ENCODE results near the gene PDXK.

DNA sequence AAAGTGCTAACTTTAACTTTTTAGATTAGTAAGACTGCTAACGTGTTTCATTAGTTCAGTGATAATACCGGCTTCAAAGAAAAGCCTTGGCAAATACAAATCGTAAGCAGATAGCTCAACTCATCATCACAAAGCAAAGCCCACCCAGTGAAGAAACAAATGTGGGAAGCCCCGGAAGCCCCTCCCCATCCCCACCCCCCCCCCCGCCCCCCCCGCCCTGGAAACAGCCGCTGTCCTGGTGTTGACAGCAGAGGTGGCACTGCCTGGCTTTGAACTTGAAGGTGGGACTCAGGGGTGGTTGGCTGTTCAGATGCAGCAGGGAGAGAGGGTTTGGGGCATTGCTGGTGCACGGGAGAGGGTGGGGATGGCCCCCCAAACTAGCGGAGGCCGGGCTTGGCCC, 14.1 kb downstream of the PDXK start:
- TF ChIP-seq GABPA (IDR thresholded peaks at IDR 0.05; ENCODE audit: low read depth) (no peak), RCOR1 (IDR thresholded peaks at IDR 0.05; ENCODE audit: low read length) (no peak), EP300 (IDR thresholded peaks at IDR 0.05; ENCODE audit: borderline replicate concordance in 1 of 2, low read depth in 1 of 2, low read length in 1 of 2) (no peak), RAD21 (IDR thresholded peaks at IDR 0.05; ENCODE audit: low read length) (no peak), MAX (IDR thresholded peaks at IDR 0.05; ENCODE audit: low read depth) (no peak), RXRA (IDR thresholded peaks at IDR 0.05; ENCODE audit: borderline replicate concordance, low read depth) (no peak), PBX3 (IDR thresholded peaks at IDR 0.05) (no peak), REST (IDR thresholded peaks at IDR 0.05; ENCODE audit: low read depth, low read length) (no peak), SMC3 (IDR thresholded peaks at IDR 0.05; ENCODE audit: low read depth, low read length) (no peak), SIN3A (IDR thresholded peaks at IDR 0.05; ENCODE audit: borderline replicate concordance, low read depth, low read length) (no peak)
- TF ChIP-seq, protein P1, sequence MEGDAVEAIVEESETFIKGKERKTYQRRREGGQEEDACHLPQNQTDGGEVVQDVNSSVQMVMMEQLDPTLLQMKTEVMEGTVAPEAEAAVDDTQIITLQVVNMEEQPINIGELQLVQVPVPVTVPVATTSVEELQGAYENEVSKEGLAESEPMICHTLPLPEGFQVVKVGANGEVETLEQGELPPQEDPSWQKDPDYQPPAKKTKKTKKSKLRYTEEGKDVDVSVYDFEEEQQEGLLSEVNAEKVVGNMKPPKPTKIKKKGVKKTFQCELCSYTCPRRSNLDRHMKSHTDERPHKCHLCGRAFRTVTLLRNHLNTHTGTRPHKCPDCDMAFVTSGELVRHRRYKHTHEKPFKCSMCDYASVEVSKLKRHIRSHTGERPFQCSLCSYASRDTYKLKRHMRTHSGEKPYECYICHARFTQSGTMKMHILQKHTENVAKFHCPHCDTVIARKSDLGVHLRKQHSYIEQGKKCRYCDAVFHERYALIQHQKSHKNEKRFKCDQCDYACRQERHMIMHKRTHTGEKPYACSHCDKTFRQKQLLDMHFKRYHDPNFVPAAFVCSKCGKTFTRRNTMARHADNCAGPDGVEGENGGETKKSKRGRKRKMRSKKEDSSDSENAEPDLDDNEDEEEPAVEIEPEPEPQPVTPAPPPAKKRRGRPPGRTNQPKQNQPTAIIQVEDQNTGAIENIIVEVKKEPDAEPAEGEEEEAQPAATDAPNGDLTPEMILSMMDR (IDR thresholded peaks at IDR 0.05): no peak

Data from SK-N-SH (cell line).